ENCODE measurements around the gene GCC2.
"Not testable (repeated sequence)": the region's sequence is repeated elsewhere in the genome, so short reads cannot be mapped to it uniquely, and the experiment has no call there.

Gene GCC2

DNA sequence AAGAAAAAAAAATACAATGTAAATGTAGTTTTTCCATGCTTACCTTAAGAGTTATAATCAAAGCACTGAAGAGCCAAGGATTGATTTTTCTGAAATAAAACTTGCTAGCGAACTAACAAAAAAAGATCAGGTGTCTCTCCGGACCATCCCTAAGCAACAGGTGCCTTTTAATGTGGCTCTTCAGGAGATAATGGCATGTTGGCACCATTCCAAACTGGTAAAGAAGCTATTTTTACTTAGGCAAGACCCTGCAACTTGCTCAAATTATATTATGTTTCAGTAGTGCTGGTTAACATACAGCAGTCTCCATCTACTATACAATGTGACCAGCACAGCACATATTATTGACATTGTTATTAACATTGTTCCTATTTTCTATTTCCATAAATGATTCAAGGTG lies 2.3 kb upstream of the GCC2 start:
- DNase-seq, result peak; percentile 17

DNA sequence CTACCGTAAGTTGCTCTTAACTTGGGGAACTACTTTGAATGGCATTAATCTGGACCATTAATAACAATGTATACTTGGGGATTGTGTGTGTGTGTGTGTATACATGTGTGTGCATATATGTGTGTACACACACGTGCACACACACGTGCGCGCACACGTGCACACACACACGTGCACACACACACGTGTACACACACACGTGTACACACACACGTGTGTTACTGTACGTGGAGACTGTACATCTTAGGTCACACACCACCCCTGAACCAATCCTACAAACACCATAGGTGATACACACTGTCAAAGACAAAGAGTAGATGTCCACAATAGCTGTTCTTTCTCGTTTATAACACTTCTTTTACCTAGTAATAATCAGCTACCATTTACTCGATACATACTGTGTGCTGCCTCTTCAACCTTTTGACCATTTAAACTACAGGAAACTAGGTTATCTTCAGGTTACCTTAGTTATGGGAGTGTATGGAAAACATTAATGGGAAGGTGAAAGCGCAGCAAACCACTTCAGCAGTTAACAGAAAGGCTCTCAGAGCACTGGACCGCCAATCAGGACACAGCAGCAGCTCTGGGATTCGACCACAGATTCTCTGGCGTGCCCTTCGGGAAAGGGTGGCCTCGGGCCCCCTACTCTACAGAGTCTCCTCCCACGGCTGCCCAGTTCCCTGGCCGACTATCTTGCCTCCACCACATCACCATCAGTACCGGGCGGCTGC lies 894 bp upstream of the GCC2 start:
- peak; percentile 82 for DNase-seq

DNA sequence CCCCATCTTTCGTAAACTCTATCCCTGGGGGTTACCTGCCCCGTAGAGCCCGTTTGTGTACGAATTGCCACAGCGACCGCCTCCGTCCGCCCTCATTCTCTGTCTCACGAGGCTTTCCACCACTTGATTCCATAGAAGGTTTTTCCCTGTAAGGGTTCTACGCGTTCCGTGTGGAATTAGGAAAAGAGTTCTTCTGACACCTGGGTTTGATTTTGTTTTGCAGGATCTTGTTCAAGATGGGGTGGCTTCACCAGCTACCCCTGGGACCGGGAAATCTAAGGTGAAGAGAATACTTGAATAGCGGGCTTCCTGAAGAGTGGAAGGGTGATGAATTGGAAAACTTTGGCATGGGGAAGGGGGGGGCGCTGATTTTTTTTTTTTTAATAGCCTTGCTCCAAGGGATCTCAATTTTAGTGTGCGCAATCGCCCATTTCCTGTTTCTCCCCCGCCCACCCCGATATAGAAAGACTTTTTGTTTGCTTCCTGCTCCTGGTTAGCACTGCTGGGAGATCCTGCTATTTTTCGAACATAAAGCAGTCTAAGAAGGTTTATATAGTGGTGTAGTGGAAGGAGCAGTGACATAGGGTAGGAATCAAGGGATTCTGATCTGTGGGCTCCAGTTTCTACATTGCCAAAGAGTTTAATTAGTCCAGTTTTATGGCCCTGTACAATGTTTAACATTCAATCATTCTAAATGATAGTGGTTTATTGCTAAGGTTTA lies 564 bp downstream of the GCC2 start:
- peak; percentile 89 for DNase-seq

DNA sequence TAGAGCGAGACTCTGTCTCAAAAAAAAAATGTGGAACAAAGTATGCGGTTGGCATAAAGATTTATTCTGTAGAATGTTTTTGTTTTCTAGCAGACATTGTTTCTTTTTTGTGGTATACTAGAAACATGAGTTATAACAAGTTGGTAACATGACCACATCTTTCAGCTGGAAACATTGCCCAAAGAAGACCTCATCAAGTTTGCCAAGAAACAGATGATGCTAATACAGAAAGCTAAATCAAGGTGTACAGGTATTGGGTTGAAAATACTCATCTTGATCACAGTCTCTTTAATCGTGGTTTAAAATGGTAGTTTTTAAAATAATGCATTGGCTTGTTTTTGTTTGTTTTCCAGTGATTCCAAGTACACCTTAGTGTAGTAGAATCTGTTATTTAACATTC lies 1.9 kb downstream of the GCC2 start:
- no peak for DNase-seq

DNA sequence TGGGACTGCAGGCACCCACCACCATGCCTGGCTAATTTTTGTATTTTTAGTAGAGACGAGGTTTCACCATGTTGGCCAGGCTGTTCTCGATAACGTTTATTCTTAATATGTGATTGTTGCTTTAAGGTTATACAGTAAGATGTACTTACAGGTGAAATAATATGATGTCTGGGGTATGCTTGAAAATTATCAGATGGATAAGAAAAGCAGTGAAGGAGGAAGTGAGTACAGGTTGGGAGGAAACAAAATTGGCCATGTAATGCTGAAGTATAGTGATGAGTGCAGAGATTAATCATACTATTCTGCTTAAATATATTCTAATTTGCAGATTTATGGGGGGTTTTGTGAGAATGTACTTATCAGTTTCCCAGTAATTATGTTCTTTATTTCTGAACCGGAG lies 3.0 kb downstream of the GCC2 start:
- no peak for DNase-seq

DNA sequence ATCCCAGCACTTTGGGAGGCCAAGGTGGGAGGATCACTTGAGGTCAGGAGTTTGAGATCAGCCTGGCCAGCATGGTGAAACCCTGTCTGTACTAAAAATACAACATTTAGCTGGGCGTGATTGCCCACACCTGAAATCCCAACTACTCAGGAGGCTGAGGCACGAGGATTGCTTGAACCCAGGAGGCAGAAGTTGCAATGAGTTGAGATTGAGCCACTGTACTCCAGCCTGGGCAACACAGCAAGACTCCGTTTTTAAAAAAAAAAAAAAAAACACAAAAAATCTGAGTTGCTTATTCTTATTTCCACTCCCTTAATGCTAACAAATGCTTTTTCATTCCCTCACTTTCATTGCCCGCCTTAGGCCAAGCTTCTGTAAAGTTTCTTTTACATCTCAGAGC lies 4.5 kb downstream of the GCC2 start:
- not testable (repeated sequence) for DNase-seq

DNA sequence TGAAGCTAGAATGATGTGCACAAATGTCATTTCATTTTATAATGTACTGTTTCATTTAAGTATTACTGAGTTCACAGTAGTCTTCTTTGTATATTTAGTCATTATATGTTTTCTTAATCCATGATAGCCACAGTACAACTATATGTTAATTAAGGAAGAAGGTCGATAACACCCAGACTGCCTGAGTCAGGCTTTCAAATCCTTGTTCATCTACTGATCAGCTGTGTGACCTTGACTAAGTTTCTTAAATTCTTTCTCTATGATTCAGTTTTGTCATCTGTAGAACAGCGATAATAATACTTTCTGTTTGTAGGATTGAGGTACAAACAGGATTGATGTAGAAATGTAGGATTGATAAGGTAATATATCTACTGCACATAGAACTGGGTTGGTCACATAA lies 5.4 kb downstream of the GCC2 start:
- DNase-seq, result no peak

DNA sequence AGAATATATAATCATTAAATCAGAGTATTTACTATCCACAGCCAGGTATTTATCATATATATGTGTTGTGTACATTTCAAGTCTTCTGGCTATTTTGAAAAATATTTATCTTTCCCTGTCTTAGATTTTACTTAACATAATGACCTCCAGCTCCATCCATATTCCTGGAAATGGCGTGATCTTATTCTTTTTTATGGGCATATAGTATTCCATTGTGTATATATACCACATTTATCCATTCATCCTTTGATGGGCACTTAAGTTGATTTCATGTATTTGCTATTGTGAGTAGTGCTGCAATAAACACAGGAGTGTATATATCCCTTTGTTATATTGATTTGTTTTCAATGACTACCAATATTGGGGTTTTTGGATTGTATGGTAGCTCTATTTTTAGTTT lies 6.6 kb downstream of the GCC2 start:
- DNase-seq, result no peak

DNA sequence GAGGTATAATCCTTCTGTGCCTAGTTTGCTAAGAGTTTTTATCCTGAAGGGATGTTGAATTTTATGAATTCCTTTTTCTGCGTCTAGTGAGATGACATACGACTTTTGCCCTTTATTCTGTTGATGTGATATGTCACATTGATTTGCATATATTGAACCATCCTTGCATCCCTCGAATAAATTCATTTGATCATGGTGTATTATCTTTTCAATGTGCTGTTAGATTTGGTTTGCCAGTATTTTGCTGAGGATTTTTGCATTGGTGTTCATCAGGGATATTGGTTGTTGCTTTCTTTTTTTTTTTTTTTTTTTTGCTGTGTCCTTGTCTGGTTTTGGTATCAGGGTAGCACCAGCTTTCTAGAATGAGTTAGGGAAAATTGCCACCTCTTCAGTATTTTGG lies 9.1 kb downstream of the GCC2 start:
- DNase-seq, result no peak

DNA sequence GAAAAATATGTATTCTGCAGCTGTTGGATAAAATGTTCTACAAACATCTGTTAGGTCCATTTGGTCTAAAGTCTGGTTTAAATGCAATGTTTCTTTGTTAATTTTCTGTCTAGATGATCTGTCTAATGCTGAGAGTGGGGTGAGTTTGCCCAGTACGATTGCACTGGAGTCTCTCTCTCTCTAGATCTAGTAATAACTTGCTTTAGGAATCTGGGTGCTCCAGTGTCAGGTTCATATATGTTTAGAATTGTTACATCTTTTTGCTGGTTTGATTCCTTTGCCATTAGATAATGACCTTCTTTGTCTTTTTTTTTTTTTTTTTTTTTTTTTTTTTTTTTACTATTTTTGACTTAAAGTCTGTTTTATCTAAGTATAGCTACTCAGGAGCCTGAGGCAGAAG lies 10.4 kb downstream of the GCC2 start:
- DNase-seq, result no peak

DNA sequence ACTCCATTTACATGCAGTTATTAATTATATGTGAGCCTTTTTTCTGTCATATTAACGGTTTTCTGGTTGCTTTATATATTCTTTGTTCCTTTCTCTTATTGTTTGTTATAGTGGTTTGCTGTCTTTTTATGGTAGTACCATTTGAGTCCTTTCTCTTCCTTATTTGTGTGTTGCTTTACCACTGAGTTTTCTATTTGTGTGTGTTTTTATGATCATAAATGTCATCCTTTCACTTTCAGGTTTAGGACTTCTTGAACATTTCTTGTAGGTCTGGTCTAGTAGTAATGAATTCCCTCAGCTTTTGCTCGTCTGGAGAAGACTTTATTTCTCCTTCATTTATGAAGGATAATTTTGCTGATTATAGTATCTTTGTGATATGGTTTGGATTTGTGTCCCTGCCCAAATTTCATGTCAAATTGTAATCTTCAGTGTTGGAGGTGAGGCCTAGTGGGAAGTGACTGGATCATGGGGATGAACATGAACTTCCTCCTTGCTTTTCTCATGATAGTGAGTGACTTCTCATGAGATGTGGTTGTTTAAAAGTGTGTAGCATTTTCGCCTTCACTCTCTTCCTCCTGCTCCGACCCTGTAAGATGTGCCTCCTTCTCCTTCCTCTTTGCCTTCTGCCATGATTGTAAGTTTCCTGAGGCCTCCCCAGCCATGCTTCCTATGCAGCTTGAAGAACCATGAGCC lies 11.5 kb downstream of the GCC2 start:
- DNase-seq, result no peak

DNA sequence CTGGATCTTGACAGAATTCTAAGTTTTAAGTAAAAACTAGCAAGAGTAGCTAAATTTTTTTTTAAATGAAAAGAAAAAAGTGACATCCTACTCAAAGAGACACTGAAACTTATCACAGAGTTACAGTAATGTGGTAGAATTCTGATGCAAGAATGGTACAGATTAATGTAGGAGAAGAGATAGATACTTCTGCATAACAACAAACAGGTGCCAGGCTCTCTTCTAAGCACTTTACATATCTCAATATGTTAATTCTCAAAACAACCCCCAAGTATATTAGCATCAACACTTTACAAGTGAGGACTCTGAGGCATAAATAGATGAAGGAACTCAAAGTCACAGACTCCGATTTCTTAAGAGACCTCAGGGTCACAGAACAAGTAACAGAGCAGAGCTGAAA lies 28.1 kb downstream of the GCC2 start:
- DNase-seq, result no peak

DNA sequence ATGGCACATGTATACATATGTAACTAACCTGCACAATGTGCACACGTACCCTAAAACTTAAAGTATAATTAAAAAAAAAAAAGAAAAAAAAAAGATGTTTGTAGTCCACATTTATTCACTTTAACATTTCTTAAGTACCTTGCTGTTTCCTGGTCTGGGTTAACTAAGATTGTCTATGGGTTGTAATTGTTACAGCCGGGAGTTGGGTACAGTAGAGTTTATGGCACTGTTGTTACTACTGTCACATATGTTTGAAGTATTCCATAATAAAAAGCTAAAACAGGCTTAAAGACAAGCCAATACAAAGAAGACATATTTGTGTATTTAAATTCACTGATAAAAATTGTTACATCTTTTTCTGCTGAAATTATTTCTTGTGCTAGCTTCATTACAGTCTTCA lies 36.2 kb downstream of the GCC2 start:
- DNase-seq, result no peak

DNA sequence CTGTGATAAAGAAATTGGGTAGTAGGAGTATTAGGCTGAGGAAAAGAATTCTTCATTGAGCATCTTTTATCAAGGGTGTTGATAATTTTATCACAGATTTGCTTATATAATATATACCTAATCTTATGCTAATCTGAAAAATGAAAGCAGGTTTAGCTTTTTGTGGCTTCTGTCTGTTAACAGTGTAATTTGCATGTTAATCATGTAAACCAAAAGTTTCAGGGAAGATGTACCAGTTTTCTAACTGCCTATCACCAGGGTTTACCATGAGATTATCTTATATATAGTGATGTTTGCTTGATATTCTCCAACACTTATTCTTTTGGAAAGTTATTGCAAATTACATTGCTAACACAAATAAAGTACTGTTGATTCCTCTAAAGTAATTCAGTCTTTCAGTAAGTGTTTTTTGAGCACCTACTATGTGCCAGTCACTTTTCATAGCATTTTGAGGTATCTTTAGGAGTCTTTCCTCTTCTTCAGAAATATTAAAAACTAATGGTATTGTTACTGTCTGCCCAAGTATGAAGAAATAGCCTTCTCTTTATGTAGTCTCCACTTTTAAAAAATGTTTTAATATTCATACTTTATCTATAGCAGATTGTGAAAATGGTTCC lies 41.6 kb downstream of the GCC2 start:
- no peak for DNase-seq

DNA sequence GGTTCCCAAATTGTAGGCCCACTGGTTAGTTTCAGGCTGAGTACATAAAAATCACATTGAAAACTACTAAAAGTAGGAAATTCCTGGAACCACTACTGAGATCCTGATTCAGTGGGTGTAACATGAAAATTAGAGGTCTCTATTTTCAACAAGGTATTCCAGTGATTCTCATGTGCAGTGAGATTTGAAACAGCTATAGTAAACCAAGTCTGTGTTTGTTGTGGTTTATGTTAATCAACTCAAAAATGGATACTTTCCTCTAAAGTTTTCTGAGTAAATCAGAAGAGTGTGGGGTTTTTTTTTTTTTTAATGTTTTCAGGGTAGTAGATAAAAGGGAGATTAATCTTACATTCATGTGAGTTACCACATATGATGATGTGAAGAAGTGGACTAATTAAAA lies 42.8 kb downstream of the GCC2 start:
- DNase-seq, result no peak

DNA sequence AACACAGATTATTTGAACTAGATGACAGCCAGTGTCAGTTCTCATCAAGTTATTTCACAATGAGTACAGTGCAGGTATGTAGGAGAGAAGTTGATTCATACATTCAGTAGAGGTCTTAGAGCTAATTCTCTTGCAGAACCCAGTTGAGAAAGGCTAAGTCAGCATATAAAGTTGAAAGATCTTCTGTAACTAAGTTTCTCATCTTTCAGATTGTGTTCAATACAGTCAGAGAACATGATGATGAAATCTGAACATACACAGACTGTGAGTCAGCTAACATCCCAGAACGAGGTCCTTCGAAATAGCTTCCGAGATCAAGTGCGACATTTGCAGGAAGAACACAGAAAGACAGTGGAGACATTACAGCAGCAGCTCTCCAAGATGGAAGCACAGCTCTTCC lies 43.4 kb downstream of the GCC2 start:
- DNase-seq, result no peak

DNA sequence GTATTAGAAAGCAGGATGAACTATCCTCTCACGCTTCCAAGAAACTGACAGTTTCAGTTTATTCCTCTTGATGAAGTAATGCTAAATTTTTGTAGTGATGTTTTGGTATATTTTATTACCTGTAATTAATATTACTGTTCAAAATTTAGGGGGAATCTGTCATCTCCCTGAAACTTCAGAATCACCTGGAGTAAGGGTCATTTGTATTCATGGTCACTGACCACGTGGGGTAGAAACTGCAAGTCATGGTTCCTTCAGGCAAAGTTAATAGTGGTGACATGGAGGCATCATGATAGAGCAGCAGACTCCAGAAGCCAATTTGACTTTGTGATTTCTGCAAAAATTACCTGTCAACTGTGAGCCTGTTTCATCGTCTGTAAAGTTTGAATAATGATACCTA lies 47.2 kb downstream of the GCC2 start:
- not testable (repeated sequence) for DNase-seq

DNA sequence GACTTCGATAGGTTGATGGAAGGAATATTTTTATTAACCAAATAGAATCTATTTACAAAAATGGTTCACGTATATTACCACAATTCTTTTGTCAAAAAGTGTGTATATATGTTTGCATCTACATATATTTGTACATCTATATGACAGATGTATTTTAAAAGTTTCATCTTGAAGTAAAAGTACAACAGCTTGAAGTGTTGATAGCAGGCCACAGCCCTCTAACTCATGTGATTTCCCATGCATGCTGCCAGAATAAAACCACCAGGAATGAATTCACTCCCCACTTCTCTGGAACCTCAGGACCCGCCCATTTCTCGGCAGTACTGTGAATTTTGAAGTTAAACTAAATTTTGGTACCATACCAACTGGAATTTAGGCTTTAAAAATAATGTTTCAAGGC lies 58.6 kb downstream of the GCC2 start:
- DNase-seq, result not testable (repeated sequence)

DNA sequence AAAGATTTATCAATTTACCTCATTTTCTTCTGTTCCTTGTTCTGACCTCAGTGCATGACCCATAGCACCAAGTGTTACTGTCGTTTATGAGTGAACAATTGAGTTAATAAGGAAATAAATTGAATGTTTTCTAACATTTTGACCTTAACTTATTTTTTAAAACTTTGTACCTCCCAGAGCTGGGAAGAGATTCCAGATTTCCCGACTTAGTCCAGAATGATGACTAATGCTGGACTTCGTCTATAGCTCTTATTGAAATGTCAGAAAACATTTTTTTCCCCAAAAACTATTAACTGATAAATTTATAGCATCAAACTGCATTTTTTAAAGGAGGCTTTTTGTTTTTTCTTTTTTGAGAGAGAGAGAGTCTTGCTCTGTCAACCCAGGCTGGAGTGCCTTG lies 63.4 kb downstream of the GCC2 start:
- not testable (repeated sequence) for DNase-seq

DNA sequence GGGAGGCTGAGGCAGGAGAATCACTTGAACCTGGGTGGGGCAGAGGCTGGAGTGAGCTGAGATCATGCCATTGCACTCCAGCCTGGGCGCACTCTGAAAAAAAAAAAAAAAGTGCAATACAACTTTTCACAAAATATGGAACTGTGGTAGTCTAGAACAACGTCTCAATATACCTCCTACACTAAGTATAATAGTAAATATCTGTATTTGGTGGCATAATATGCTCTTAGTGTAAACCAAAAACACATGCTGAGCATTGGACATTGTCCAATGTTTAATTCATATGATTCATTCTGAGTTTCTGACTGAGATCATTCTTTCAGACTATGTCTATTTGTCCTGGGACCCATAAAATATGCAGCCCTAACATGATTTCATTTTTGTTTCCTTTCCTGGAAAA lies 65.5 kb downstream of the GCC2 start:
- not testable (repeated sequence) for DNase-seq

DNA sequence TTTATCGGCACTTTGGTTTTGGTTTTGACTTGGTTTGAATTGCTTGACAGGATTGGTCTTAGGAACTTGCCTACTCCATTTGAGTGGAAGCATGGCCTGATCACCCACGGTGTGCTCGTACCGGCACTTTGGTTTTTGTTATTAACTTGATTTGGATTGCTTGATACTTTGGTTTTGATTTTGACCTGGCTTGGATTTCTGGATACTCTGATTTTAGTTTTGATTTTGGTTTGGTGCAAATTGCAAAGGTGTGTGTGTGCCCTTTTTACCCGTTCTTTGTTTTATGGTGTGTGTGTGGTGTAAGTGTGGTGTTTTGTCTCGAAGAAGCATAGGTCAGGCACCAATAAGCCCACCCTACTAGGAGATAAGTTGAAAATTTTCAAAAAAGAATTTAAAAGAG lies 75.7 kb downstream of the GCC2 start:
- not testable (repeated sequence) for DNase-seq

DNA sequence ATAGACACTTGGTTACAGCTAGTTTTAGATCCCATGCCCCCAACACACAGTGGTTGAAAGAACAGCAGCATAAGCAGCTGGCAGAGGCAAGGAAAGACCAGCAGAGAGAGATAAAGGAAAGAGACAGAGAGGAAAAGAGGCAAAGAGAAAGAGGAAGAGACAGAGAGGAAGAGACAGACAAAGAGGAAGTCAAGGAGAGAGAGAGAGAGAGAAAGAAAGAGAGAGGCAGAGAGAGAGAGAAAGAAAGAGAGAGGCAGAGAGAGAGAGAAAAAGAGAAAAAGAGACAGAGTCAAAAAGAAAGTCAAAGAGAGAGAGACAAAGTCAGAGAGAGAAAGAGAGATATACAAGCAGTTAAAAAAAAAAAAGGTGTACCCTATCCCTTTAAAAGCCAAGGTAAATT lies 76.3 kb downstream of the GCC2 start:
- DNase-seq, result not testable (repeated sequence)

DNA sequence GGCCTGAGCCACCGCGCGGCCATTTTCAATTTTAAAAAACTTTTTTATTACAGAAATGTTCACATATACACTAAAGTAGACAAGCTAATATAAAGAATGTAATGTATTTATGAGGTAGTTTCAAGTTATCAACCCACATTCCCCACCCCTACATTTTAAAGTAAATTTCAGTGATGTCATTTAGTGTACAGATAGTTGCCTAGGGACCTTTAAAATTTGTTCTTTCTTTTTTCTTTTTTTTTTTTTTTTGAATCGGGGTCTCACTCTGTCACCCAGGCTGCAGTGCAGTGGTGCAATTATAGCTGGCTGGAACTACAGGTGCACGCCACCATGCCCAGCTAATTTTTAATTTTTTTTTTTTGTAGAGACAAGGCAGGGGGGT lies 82.7 kb downstream of the GCC2 start:
- no peak for DNase-seq
